ENCODE data around the gene TOR1AIP1.

Gene TOR1AIP1

DNA sequence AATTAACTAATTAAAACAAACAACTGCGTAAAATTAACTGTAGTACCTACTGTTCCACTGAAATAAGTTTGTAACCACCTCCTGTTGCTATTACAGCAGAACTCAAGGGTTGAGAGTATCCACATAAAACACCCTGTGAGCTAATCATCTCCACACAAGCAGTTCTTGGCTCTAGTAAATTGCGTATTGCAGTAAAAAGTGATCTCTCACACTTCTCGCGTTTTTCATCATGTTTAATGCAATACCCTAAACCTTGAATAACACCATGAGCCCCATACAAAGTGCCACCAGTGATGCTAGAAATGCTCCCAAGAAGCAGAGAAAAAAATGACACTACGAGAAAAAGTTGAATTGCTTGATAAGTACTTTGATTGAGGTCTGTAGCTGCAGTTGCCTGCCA is 43.2 kb downstream of the TOR1AIP1 start:
- H3K4me2 ChIP-seq (ENCODE audit: low read length), result no peak overlapping the region
- TF ChIP-seq, protein P1, sequence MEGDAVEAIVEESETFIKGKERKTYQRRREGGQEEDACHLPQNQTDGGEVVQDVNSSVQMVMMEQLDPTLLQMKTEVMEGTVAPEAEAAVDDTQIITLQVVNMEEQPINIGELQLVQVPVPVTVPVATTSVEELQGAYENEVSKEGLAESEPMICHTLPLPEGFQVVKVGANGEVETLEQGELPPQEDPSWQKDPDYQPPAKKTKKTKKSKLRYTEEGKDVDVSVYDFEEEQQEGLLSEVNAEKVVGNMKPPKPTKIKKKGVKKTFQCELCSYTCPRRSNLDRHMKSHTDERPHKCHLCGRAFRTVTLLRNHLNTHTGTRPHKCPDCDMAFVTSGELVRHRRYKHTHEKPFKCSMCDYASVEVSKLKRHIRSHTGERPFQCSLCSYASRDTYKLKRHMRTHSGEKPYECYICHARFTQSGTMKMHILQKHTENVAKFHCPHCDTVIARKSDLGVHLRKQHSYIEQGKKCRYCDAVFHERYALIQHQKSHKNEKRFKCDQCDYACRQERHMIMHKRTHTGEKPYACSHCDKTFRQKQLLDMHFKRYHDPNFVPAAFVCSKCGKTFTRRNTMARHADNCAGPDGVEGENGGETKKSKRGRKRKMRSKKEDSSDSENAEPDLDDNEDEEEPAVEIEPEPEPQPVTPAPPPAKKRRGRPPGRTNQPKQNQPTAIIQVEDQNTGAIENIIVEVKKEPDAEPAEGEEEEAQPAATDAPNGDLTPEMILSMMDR (IDR thresholded peaks at IDR 0.05; ENCODE audit: low read depth, low read length, poor library complexity, severe bottlenecking), result no peak
- no peak for TF ChIP-seq EZH2phosphoT487 (IDR thresholded peaks at IDR 0.05; ENCODE audit: borderline replicate concordance, low read length)
- no peaks in the 10 kb centered on the region for H4K20me1 ChIP-seq (ENCODE audit: control insufficient read depth, insufficient read depth, low read depth, low read length)
- no peak overlapping the region for H3K4me3 ChIP-seq (ENCODE audit: low read length)
- H3K27ac ChIP-seq (ENCODE audit: low read depth, low read length), result no peak overlapping the region
- H3K36me3 ChIP-seq (ENCODE audit: control insufficient read depth, low read length), result no peaks in the 10 kb centered on the region
- H3K4me1 ChIP-seq (ENCODE audit: control insufficient read depth, low read length), result peaks cover 5% of the 10 kb centered on the region
- H3K27me3 ChIP-seq (ENCODE audit: control insufficient read depth, low read length), result no peaks in the 10 kb centered on the region
- no peaks in the 10 kb centered on the region for H3K9me2 ChIP-seq (replicated peaks; ENCODE audit: control insufficient read depth, low read length)
- no peaks in the 10 kb centered on the region for H3K9me3 ChIP-seq (ENCODE audit: control insufficient read depth, insufficient read depth, low read length)
- H3F3A ChIP-seq (ENCODE audit: control insufficient read depth, insufficient read depth), result no peaks in the 10 kb centered on the region
- H3K79me2 ChIP-seq (ENCODE audit: control insufficient read depth, low read length), result no peaks in the 10 kb centered on the region

GRCh38 chr1:179925922-179926849 is 44.1 kb downstream of the TOR1AIP1 start:
- TF ChIP-seq, protein P1 (IDR thresholded peaks at IDR 0.05; ENCODE audit: low read depth, low read length, poor library complexity, severe bottlenecking), result no peak
- TF ChIP-seq EZH2phosphoT487 (IDR thresholded peaks at IDR 0.05; ENCODE audit: borderline replicate concordance, low read length), result no peak
- Histone ChIP-seq H3K27me3 (ENCODE audit: control insufficient read depth, low read length) (no peaks in the 10 kb centered on the region), H3F3A (ENCODE audit: control insufficient read depth, insufficient read depth) (no peaks in the 10 kb centered on the region), H3K4me3 (ENCODE audit: low read length) (no peak overlapping the region), H3K9me2 (replicated peaks; ENCODE audit: control insufficient read depth, low read length) (no peaks in the 10 kb centered on the region), H3K4me1 (ENCODE audit: control insufficient read depth, low read length) (peaks cover 5% of the 10 kb centered on the region), H3K27ac (ENCODE audit: low read depth, low read length) (no peak overlapping the region), H3K36me3 (ENCODE audit: control insufficient read depth, low read length) (no peaks in the 10 kb centered on the region), H3K4me2 (ENCODE audit: low read length) (no peak overlapping the region), H4K20me1 (ENCODE audit: control insufficient read depth, insufficient read depth, low read depth, low read length) (no peaks in the 10 kb centered on the region), H3K9me3 (ENCODE audit: control insufficient read depth, insufficient read depth, low read length) (no peaks in the 10 kb centered on the region), H3K79me2 (ENCODE audit: control insufficient read depth, low read length) (no peaks in the 10 kb centered on the region)

GRCh38 chr1:179926850-179927205 is 44.7 kb downstream of the TOR1AIP1 start:
- Histone ChIP-seq H3K27me3 (ENCODE audit: control insufficient read depth, low read length) (no peaks in the 10 kb centered on the region), H3K4me2 (ENCODE audit: low read length) (no peak overlapping the region), H4K20me1 (ENCODE audit: control insufficient read depth, insufficient read depth, low read depth, low read length) (no peaks in the 10 kb centered on the region), H3K9me3 (ENCODE audit: control insufficient read depth, insufficient read depth, low read length) (no peaks in the 10 kb centered on the region), H3K27ac (ENCODE audit: low read depth, low read length) (no peak overlapping the region), H3K79me2 (ENCODE audit: control insufficient read depth, low read length) (no peaks in the 10 kb centered on the region), H3K36me3 (ENCODE audit: control insufficient read depth, low read length) (no peaks in the 10 kb centered on the region), H3F3A (ENCODE audit: control insufficient read depth, insufficient read depth) (no peaks in the 10 kb centered on the region), H3K9me2 (replicated peaks; ENCODE audit: control insufficient read depth, low read length) (no peaks in the 10 kb centered on the region), H3K4me1 (ENCODE audit: control insufficient read depth, low read length) (peaks cover 5% of the 10 kb centered on the region), H3K4me3 (ENCODE audit: low read length) (no peak overlapping the region)
- no peak for TF ChIP-seq EZH2phosphoT487 (IDR thresholded peaks at IDR 0.05; ENCODE audit: borderline replicate concordance, low read length)
- TF ChIP-seq, protein P1 (IDR thresholded peaks at IDR 0.05; ENCODE audit: low read depth, low read length, poor library complexity, severe bottlenecking), result no peak

All from DOHH2 (cell line).